ENCODE results near the gene C1orf226.
"Not testable (repeated sequence)": the region's sequence is repeated elsewhere in the genome, so short reads cannot be mapped to it uniquely, and the experiment has no call there.

C1orf226 gene

GRCh38 chr1:162407539-162407938 lies 26.0 kb downstream of the C1orf226 start:
- no peak for DNase-seq (ENCODE audit: low read depth in 2 of 2)

- DNase-seq (ENCODE audit: low read depth in 2 of 2), result no peak
Measured at GRCh38 chr1:162412002-162412401, 30.5 kb downstream of the C1orf226 start, which contains the start of gene SH2D1B. TSS of gene SH2D1B (minus strand) at chr1:162412136. CDS start at chr1:162412016, 120 bp downstream.

- no peak for DNase-seq (ENCODE audit: low read depth in 2 of 2)
Measured at GRCh38 chr1:162416215-162416614, 34.7 kb downstream of the C1orf226 start.

- DNase-seq (ENCODE audit: low read depth in 2 of 2), result no peak
Measured at GRCh38 chr1:162416909-162417308, 35.4 kb downstream of the C1orf226 start.

GRCh38 chr1:162417650-162418049 lies 36.1 kb downstream of the C1orf226 start:
- no peak for DNase-seq (ENCODE audit: low read depth in 2 of 2)

GRCh38 chr1:162418584-162418983 lies 37.1 kb downstream of the C1orf226 start:
- not testable (repeated sequence) for DNase-seq (ENCODE audit: low read depth in 2 of 2)

GRCh38 chr1:162419450-162419931 lies 38.0 kb downstream of the C1orf226 start:
- DNase-seq (ENCODE audit: low read depth in 2 of 2), result not testable (repeated sequence)

- DNase-seq (ENCODE audit: low read depth in 2 of 2), result no peak
Measured at GRCh38 chr1:162420120-162420519, 38.6 kb downstream of the C1orf226 start.

- DNase-seq (ENCODE audit: low read depth in 2 of 2), result no peak
Measured at GRCh38 chr1:162421258-162422164, 40.0 kb downstream of the C1orf226 start.

- no peak for DNase-seq (ENCODE audit: low read depth in 2 of 2)
Measured at GRCh38 chr1:162422662-162423375, 41.3 kb downstream of the C1orf226 start.

GRCh38 chr1:162430583-162430982 lies 49.1 kb downstream of the C1orf226 start:
- DNase-seq (ENCODE audit: low read depth in 2 of 2), result no peak

GRCh38 chr1:162432977-162433713 lies 51.6 kb downstream of the C1orf226 start:
- DNase-seq (ENCODE audit: low read depth in 2 of 2), result not testable (repeated sequence)

Data from stimulated activated CD8-positive, alpha-beta memory T cell treated with anti-CD3 and anti-CD28 coated beads, Interleukin-15, amount 100 ng/mL, for 4 hours (primary cell).